SK-N-SH (cell line): ENCODE results near the gene CACNA1D.

ENCODE experiments used
- EP300 ChIP-seq, 2 experiments: IDR thresholded peaks; 2 replicates each; pipeline versions ENCODE4 v1.4.0 to v1.6.1; 2012; ENCODE audit warnings: borderline replicate concordance in 1 of 2, low read depth in 1 of 2, low read length in 1 of 2
- FOXJ3 ChIP-seq: sonication (generic); formaldehyde crosslinking; IDR thresholded peaks from 2 replicates; pipeline ENCODE4 v1.5.1; 2020; ENCODE audit warnings: mild to moderate bottlenecking, missing genetic modification reagents
- RCOR1 ChIP-seq: fragments of 150-350 bp; IDR thresholded peaks from 2 replicates; pipeline ENCODE4 v1.6.1; 2017; ENCODE audit warnings: antibody characterized with exemption, low read length
- RXRA ChIP-seq: IDR thresholded peaks from 2 replicates; pipeline ENCODE4 v1.4.0; 2012; ENCODE audit warnings: low read depth, mild to moderate bottlenecking, borderline replicate concordance
- SMC3 ChIP-seq: IDR thresholded peaks from 2 replicates; pipeline ENCODE4 v1.6.1; 2012; ENCODE audit warnings: low read depth, low read length, improper control_type of control experiment
- TCF12 ChIP-seq: IDR thresholded peaks from 2 replicates; pipeline ENCODE4 v1.4.0; 2012
- TEAD4 ChIP-seq: IDR thresholded peaks from 2 replicates; pipeline ENCODE4 v1.4.0; 2012; ENCODE audit warnings: mild to moderate bottlenecking, borderline replicate concordance; ENCODE audit not compliant: insufficient read depth
- YY1 ChIP-seq: IDR thresholded peaks from 2 replicates; pipeline ENCODE4 v1.4.0; 2012; ENCODE audit warnings: low read depth, mild to moderate bottlenecking
- TF ChIP-seq, protein P1 (sequence below): fragments of 200-600 bp; sonication (generic); IDR thresholded peaks from 2 replicates; pipeline ENCODE4 v1.6.1; 2017; ENCODE audit warnings: antibody characterized with exemption, mild to moderate bottlenecking, moderate library complexity
- TF ChIP-seq, protein P2 (sequence below): IDR thresholded peaks from 2 replicates; pipeline ENCODE4; 2012
- TF ChIP-seq, protein P3 (sequence below): IDR thresholded peaks from 2 replicates; pipeline ENCODE4 v1.4.0; 2012; ENCODE audit warnings: low read depth
- TF ChIP-seq, protein P4 (sequence below): IDR thresholded peaks from 2 replicates; pipeline ENCODE4 v1.6.1; 2012; ENCODE audit warnings: mild to moderate bottlenecking, low read depth, low read length, moderate library complexity
- TF ChIP-seq, protein P5 (sequence below): fragments of 150-350 bp; IDR thresholded peaks from 2 replicates; pipeline ENCODE4 v1.6.1; 2017; ENCODE audit warnings: antibody characterized with exemption, low read length, low read depth, borderline replicate concordance

DNA sequence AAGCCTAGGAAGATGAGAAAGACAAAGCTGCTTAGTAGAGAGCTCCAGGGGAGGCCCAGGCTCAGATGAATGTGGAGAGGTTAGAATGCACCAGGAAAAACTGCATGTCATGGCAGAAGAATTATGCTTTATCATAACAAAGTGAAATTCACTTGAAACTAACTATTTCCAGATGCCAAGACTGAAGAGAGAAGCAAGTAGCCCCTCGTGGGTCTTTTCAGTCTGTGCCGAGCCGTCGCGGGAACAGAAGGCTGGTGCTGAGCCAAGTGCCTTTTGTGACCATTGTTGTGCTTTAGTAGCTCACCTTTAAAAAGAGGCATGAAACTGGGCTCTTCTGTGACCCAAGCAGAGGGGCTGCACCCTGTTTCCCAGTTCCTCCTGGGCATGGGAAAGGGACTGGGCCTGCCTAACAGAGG lies 278.6 kb downstream of the CACNA1D start:
- TF ChIP-seq, protein P1, sequence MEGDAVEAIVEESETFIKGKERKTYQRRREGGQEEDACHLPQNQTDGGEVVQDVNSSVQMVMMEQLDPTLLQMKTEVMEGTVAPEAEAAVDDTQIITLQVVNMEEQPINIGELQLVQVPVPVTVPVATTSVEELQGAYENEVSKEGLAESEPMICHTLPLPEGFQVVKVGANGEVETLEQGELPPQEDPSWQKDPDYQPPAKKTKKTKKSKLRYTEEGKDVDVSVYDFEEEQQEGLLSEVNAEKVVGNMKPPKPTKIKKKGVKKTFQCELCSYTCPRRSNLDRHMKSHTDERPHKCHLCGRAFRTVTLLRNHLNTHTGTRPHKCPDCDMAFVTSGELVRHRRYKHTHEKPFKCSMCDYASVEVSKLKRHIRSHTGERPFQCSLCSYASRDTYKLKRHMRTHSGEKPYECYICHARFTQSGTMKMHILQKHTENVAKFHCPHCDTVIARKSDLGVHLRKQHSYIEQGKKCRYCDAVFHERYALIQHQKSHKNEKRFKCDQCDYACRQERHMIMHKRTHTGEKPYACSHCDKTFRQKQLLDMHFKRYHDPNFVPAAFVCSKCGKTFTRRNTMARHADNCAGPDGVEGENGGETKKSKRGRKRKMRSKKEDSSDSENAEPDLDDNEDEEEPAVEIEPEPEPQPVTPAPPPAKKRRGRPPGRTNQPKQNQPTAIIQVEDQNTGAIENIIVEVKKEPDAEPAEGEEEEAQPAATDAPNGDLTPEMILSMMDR = no peak
- TF ChIP-seq, protein P2, sequence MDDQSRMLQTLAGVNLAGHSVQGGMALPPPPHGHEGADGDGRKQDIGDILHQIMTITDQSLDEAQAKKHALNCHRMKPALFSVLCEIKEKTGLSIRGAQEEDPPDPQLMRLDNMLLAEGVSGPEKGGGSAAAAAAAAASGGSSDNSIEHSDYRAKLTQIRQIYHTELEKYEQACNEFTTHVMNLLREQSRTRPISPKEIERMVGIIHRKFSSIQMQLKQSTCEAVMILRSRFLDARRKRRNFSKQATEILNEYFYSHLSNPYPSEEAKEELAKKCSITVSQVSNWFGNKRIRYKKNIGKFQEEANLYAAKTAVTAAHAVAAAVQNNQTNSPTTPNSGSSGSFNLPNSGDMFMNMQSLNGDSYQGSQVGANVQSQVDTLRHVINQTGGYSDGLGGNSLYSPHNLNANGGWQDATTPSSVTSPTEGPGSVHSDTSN = no peak
- TF ChIP-seq FOXJ3 (CRISPR knock-in tag) (no peak), YY1 (no peak), RXRA (no peak), TCF12 (no peak), EP300 (IDR thresholded peaks at IDR 0.05; ENCODE audit: borderline replicate concordance in 1 of 2, low read depth in 1 of 2, low read length in 1 of 2) (no peak), RCOR1 (no peak), SMC3 (no peak), TEAD4 (no peak)
- TF ChIP-seq, protein P3, sequence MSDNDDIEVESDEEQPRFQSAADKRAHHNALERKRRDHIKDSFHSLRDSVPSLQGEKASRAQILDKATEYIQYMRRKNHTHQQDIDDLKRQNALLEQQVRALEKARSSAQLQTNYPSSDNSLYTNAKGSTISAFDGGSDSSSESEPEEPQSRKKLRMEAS = no peak
- TF ChIP-seq, protein P4, sequence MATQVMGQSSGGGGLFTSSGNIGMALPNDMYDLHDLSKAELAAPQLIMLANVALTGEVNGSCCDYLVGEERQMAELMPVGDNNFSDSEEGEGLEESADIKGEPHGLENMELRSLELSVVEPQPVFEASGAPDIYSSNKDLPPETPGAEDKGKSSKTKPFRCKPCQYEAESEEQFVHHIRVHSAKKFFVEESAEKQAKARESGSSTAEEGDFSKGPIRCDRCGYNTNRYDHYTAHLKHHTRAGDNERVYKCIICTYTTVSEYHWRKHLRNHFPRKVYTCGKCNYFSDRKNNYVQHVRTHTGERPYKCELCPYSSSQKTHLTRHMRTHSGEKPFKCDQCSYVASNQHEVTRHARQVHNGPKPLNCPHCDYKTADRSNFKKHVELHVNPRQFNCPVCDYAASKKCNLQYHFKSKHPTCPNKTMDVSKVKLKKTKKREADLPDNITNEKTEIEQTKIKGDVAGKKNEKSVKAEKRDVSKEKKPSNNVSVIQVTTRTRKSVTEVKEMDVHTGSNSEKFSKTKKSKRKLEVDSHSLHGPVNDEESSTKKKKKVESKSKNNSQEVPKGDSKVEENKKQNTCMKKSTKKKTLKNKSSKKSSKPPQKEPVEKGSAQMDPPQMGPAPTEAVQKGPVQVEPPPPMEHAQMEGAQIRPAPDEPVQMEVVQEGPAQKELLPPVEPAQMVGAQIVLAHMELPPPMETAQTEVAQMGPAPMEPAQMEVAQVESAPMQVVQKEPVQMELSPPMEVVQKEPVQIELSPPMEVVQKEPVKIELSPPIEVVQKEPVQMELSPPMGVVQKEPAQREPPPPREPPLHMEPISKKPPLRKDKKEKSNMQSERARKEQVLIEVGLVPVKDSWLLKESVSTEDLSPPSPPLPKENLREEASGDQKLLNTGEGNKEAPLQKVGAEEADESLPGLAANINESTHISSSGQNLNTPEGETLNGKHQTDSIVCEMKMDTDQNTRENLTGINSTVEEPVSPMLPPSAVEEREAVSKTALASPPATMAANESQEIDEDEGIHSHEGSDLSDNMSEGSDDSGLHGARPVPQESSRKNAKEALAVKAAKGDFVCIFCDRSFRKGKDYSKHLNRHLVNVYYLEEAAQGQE = no peak
- TF ChIP-seq, protein P5, sequence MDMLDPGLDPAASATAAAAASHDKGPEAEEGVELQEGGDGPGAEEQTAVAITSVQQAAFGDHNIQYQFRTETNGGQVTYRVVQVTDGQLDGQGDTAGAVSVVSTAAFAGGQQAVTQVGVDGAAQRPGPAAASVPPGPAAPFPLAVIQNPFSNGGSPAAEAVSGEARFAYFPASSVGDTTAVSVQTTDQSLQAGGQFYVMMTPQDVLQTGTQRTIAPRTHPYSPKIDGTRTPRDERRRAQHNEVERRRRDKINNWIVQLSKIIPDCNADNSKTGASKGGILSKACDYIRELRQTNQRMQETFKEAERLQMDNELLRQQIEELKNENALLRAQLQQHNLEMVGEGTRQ = no peak
